AG04450 (cell line): ENCODE results near the gene COL12A1. TPM values are rescaled to one million over a fixed set of nuclear protein-coding genes. Genes with fewer than 3 reads are reported as not detected.

Experiments
- CTCF ChIA-PET: fragments of 300-600, 350-600 bp; formaldehyde crosslinking; extraction: SDS; loops from one replicate; lab custom pipeline; 2022; ENCODE audit warnings: antibody characterized with exemption, inconsistent platforms; lab: Charles Lee
- POLR2A ChIA-PET: fragments of 350-600 bp; formaldehyde crosslinking; extraction: SDS; loops from one replicate; lab custom pipeline; 2021; ENCODE audit warnings: antibody characterized with exemption, inconsistent platforms; lab: Yijun Ruan, JAX
- DNase-seq: peaks from one replicate; pipeline ENCODE4 v3.0.0-alpha.2; 2011; ENCODE audit warnings: low read depth, low spot score
- H3K27ac ChIP-seq: one replicate; pipeline ENCODE4 v1.5.1; 2012; ENCODE audit warnings: low read depth, low read length, control low read depth
- H3K27me3 ChIP-seq: one replicate; pipeline ENCODE4 v1.6.0; 2012; ENCODE audit warnings: low read length; ENCODE audit not compliant: control insufficient read depth, insufficient read depth
- H3K4me3 ChIP-seq: 2 replicates; pipeline ENCODE4 v1.5.1; 2011; ENCODE audit warnings: mild to moderate bottlenecking, low read depth, low read length, control low read depth
- H3K9me3 ChIP-seq: 2 replicates; pipeline ENCODE4 v1.5.1; 2012; ENCODE audit warnings: low read length; ENCODE audit not compliant: control insufficient read depth, insufficient read depth
- polyA plus RNA-seq: library from polyadenylated mRNA; depleted of rRNA; stranded (reverse); fragments of >200 nt; gene quantifications from 2 replicates; pipeline ENCODE4 v1.2.3, GENCODE V29; 2011
- TF ChIP-seq, protein P1 (sequence below): IDR thresholded peaks from 2 replicates; pipeline ENCODE4 v1.5.1; 2011; ENCODE audit warnings: low read depth, low read length, control low read depth, inconsistent platforms

COL12A1 gene
- polyA plus RNA-seq, 1 experiment = 1,109 TPM

- DNase-seq = no peak
- TF ChIP-seq, protein P1, sequence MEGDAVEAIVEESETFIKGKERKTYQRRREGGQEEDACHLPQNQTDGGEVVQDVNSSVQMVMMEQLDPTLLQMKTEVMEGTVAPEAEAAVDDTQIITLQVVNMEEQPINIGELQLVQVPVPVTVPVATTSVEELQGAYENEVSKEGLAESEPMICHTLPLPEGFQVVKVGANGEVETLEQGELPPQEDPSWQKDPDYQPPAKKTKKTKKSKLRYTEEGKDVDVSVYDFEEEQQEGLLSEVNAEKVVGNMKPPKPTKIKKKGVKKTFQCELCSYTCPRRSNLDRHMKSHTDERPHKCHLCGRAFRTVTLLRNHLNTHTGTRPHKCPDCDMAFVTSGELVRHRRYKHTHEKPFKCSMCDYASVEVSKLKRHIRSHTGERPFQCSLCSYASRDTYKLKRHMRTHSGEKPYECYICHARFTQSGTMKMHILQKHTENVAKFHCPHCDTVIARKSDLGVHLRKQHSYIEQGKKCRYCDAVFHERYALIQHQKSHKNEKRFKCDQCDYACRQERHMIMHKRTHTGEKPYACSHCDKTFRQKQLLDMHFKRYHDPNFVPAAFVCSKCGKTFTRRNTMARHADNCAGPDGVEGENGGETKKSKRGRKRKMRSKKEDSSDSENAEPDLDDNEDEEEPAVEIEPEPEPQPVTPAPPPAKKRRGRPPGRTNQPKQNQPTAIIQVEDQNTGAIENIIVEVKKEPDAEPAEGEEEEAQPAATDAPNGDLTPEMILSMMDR = 0 out of 2 replicates have a peak, but pooled peaks have one; percentile 1
- ChIA-PET POLR2A (no interaction called here), CTCF (interaction anchor here (1.1 to 3.4 kb wide), 2 partner anchors 793 to 929 kb away, joined by 4 to 26 read pairs; no protein-coding TSS in a partner anchor)
- H3K27me3 ChIP-seq = no peaks in the 10 kb centered on the region
- H3K4me3 ChIP-seq = peak overlapping the region; percentile 97
- no peaks in the 10 kb centered on the region; the same call in 1 of the 2 replicates for H3K9me3 ChIP-seq
- H3K27ac ChIP-seq = peak overlapping the region; percentile 52
Measured at GRCh38 chr6:75201901-75202672, 3.8 kb downstream of the COL12A1 start.

GRCh38 chr6:75201021-75201420 lies 4.8 kb downstream of the COL12A1 start:
- no peak for DNase-seq
- Histone ChIP-seq H3K27me3 (no peaks in the 10 kb centered on the region), H3K27ac (no peak overlapping the region), H3K4me3 (peak overlapping the region; percentile 97), H3K9me3 (no peaks in the 10 kb centered on the region; the same call in 1 of the 2 replicates)
- CTCF ChIA-PET = interaction anchor here (0.7 to 1.2 kb wide), 4 partner anchors 11 to 1126 kb away, joined by 3 read pairs; no protein-coding TSS in a partner anchor
- TF ChIP-seq, protein P1 = no peak
- POLR2A ChIA-PET = no interaction called here

DNA sequence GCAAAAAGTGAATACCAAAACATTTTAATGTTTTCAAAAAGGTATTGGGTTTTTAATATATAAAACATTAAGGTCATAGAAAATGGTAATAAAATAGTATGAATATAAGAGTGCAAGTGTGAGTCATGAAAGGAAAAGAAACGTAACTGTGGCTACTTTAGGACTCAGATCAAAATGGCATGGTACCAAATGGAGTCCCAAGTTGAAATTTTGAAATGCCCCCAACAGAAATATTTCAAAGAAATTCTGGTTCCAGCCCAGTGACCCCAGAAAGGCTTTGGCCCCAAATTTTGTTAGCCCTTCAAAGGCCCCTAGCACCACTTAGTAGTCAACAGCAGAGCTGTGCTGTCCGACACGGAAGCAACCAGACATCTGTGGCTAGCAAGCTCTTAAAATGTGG lies 6.0 kb downstream of the COL12A1 start:
- Histone ChIP-seq H3K27ac (no peak overlapping the region), H3K4me3 (no peak overlapping the region), H3K9me3 (no peaks in the 10 kb centered on the region; the same call in 1 of the 2 replicates), H3K27me3 (no peaks in the 10 kb centered on the region)
- TF ChIP-seq, protein P1 = no peak
- no peak for DNase-seq
- ChIA-PET POLR2A (no interaction called here), CTCF (interaction anchor here (1.2 to 1.4 kb wide), 2 partner anchors 9 to 12 kb away, joined by 3 to 4 read pairs; no protein-coding TSS in a partner anchor)

GRCh38 chr6:75196081-75196687 lies 9.7 kb downstream of the COL12A1 start:
- Histone ChIP-seq H3K4me3 (no peak overlapping the region), H3K27ac (no peak overlapping the region), H3K27me3 (no peaks in the 10 kb centered on the region), H3K9me3 (no peaks in the 10 kb centered on the region)
- TF ChIP-seq, protein P1 = no peak
- ChIA-PET CTCF (no interaction called here), POLR2A (no interaction called here)
- no peak for DNase-seq
